PFSK-1 (cell line): ENCODE measurements around the gene GOLGA6L25. TPM values are rescaled to one million over a fixed set of nuclear protein-coding genes. Genes with fewer than 3 reads are reported as not detected.
"Not testable (repeated sequence)": the region's sequence is repeated elsewhere in the genome, so short reads cannot be mapped to it uniquely, and the experiment has no call there.

Experiments
- FOXP2 ChIP-seq: optimal IDR thresholded peaks from 2 replicates; pipeline ENCODE3; 2011; ENCODE audit warnings: borderline replicate concordance, control low read depth, inconsistent platforms; ENCODE audit not compliant: insufficient read depth; ENCODE audit errors: extremely low read length, extremely low read depth
- POLR2AphosphoS5 ChIP-seq: IDR thresholded peaks from 2 replicates; pipeline ENCODE4 v1.6.1; 2012; ENCODE audit warnings: low read depth, mild to moderate bottlenecking, control low read depth, low read length, moderate library complexity
- SIN3A ChIP-seq: IDR thresholded peaks from 2 replicates; pipeline ENCODE4 v1.6.1; 2012; ENCODE audit warnings: mild to moderate bottlenecking, low read length, moderate library complexity, borderline replicate concordance; ENCODE audit not compliant: insufficient read depth
- TAF1 ChIP-seq: IDR thresholded peaks from 2 replicates; pipeline ENCODE4 v1.6.1; 2012; ENCODE audit warnings: low read length, control low read depth, borderline replicate concordance; ENCODE audit not compliant: insufficient read depth
- polyA plus RNA-seq: library from polyadenylated mRNA; unstranded; fragments of >200 nt; gene quantifications from one replicate; pipeline ENCODE4 v1.2.1, GENCODE V29; 2012; ENCODE audit warnings: low read depth, missing spikeins; ENCODE audit not compliant: insufficient read length

GOLGA6L25 gene
- not detected for polyA plus RNA-seq

DNA sequence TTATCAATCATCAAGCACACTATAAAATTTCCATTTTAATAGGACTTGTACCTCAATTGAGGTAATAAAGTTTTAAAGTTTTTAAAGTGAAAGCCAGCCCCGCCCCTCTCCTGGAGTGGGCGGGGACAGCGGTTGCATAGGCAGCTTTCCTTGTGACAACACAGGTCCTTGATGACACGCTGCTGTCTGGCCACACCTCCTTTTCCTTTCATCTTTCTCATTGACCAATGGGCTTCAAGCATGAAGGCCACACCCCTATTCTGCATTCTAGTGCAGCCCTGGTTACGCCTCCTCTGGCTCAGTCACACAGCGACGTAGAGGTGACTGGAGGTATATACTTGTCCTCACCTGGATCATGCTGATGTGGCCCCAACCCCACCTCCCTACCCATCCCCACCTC lies at the start of gene GOLGA6L25:
Gene GOLGA6L25, plus strand, starts transcription at position 301 of the 400 bp plus-strand sequence. Its CDS starts 61 bp downstream, at position 362.
- not testable (repeated sequence) for TF ChIP-seq FOXP2, POLR2AphosphoS5, SIN3A

DNA sequence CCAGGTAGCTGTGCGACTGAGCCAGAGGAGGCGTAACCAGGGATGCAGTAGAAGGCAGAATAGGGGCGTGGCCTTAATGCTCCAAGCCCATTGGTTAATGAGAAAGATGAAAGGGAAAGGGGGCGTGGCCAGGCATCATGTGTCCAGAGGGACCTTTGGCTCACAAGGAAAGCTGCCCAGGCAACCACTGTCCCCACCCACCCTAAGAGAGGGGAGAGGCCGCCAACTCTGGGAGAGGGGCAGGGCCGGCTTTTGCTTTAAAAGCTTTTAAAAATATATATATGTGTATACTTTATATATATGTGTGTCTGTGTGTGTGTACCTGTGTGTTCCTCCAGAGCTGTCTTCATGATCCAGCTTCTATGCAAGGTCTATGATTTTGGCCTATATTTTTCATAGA lies 20.4 kb upstream of the GOLGA6L25 start, which contains the start of gene GOLGA8G:
Gene GOLGA8G, minus strand, starts transcription at position 18 of the 400 bp plus-strand sequence. CDS start 62 bp downstream, outside the sequence.
- not testable (repeated sequence) for TF ChIP-seq POLR2AphosphoS5, TAF1, SIN3A
